C4-2B (cell line): ENCODE results near the gene COL6A2.

Experiments used
- H3K27ac ChIP-seq: fragments of 450-650 bp; 2 replicates; pipeline ENCODE4 v1.5.1; 2017
- CTCF ChIP-seq: fragments of 450-650 bp; conservative IDR thresholded peaks from 2 replicates; pipeline ENCODE4 v1.5.1; 2017; ENCODE audit warnings: mild to moderate bottlenecking
- ZFX ChIP-seq: fragments of 450-650 bp; IDR thresholded peaks from 2 replicates; pipeline ENCODE4 v1.6.1; 2017

Gene COL6A2

GRCh38 chr21:46119144-46119636 is 21.3 kb downstream of the COL6A2 start:
- TF ChIP-seq CTCF (no peak), ZFX (no peak)
- no peak overlapping the region for H3K27ac ChIP-seq

GRCh38 chr21:46119637-46120271 is 21.8 kb downstream of the COL6A2 start:
- no peak overlapping the region for H3K27ac ChIP-seq
- TF ChIP-seq CTCF (no peak), ZFX (no peak)

GRCh38 chr21:46120301-46121285 is 22.7 kb downstream of the COL6A2 start:
- H3K27ac ChIP-seq = no peak overlapping the region
- no peak for TF ChIP-seq CTCF
- no peak for TF ChIP-seq ZFX

- no peak overlapping the region for H3K27ac ChIP-seq
- TF ChIP-seq CTCF (no peak), ZFX (no peak)
These were observed 23.6 kb downstream of the COL6A2 start for GRCh38 chr21:46121286-46122221.

- TF ChIP-seq ZFX (no peak), CTCF (no peak)
- no peak overlapping the region for H3K27ac ChIP-seq
These were observed 24.3 kb downstream of the COL6A2 start for GRCh38 chr21:46122237-46122671.

- TF ChIP-seq ZFX (no peak), CTCF (no peak)
- H3K27ac ChIP-seq = no peak overlapping the region
These were observed 25.1 kb downstream of the COL6A2 start for GRCh38 chr21:46122758-46123683.
